ENCODE data around the gene SH3TC1. TPM values are rescaled to one million over a fixed set of nuclear protein-coding genes. Genes with fewer than 3 reads are reported as not detected.

SH3TC1 gene
- total RNA-seq, 2 experiments from 2014 or later, result 16.2 to 17.5 TPM

DNA sequence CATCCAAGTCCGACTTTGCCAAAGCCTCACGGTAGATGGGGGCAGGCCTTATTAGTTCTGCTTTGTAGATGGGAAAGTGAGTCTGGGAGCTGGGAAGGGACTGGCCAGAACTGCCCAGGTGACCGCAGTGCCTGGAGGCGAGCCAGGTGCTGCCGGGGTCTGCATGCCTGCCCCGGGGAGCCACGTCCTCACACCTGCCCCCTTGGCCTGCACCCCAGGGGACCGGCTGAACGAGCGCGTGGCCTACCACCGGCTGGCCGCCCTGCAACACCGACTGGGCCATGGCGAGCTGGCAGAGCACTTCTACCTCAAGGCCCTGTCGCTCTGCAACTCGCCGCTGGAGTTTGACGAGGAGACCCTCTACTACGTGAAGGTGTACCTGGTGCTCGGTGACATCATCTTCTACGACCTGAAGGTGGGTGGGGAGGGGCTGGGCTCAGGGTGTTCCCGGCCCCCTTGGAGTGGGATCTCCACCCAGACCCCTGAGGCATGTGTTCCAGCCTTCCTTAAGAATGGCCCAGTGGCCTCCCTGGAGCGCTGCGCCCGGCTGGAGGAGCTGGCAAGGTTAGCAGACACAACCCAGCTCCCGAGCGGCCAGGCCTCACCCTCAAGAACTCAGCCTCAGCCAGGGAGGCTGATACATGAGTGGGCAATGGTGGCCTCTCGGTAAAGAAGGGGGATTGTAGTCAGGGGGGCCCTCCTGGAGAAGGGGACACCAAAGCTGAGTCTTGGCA lies 38.3 kb downstream of the SH3TC1 start:
- H3K27me3 Mint-ChIP-seq, result no peaks in the 10 kb centered on the region
- POLR2A ChIA-PET, result interaction anchor here (0.5 kb wide), 1 partner anchor 16 kb away, joined by 3 read pairs; no protein-coding TSS in a partner anchor
- DNase-seq, result no peak
- intact Hi-C loops (cut with micrococcal nuclease), result no loop called here
- TF ChIP-seq, protein P1, sequence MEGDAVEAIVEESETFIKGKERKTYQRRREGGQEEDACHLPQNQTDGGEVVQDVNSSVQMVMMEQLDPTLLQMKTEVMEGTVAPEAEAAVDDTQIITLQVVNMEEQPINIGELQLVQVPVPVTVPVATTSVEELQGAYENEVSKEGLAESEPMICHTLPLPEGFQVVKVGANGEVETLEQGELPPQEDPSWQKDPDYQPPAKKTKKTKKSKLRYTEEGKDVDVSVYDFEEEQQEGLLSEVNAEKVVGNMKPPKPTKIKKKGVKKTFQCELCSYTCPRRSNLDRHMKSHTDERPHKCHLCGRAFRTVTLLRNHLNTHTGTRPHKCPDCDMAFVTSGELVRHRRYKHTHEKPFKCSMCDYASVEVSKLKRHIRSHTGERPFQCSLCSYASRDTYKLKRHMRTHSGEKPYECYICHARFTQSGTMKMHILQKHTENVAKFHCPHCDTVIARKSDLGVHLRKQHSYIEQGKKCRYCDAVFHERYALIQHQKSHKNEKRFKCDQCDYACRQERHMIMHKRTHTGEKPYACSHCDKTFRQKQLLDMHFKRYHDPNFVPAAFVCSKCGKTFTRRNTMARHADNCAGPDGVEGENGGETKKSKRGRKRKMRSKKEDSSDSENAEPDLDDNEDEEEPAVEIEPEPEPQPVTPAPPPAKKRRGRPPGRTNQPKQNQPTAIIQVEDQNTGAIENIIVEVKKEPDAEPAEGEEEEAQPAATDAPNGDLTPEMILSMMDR (IDR thresholded peaks at IDR 0.05), result no peak
- no peak for ATAC-seq
- peaks cover 4% of the 10 kb centered on the region for H3K36me3 Mint-ChIP-seq (ENCODE audit: low read depth)
- H3K4me3 Mint-ChIP-seq, result no peak overlapping the region
- H3K27ac Mint-ChIP-seq, result no peak overlapping the region
- CTCF ChIA-PET, result interaction anchor here (1.9 kb wide), 1 partner anchor 60 kb away, joined by 5 read pairs; no protein-coding TSS in a partner anchor
- peaks cover 9% of the 10 kb centered on the region for H3K4me1 Mint-ChIP-seq (ENCODE audit: low read depth)
- H3K9me3 Mint-ChIP-seq, result no peaks in the 10 kb centered on the region

DNA sequence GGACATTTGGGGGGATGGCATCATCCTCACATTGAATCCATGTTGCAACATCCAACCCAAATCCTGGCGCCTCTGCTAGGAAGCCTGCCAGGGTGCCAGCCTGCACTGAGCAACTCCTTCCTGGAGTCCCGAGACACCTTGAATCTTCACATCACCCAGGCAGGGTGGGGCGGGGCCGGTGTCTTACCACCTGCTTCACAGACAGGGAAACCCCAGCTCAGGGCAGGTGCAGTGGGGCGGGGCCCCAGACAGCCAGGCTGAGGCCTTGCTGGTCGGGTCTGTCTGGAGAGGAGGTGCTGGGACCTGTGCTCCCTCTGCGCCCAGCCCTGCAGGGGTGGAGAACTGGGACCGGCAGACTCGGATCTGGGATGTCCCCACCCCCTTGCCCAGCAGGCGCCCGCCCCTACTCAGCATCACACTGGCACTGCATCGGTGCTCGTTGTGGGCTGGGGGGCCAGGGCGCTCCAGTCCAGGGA lies 39.0 kb downstream of the SH3TC1 start:
- Mint-ChIP-seq H3K4me3 (no peak overlapping the region), H3K27me3 (no peaks in the 10 kb centered on the region), H3K4me1 (ENCODE audit: low read depth) (peaks cover 9% of the 10 kb centered on the region), H3K9me3 (no peaks in the 10 kb centered on the region), H3K36me3 (ENCODE audit: low read depth) (peaks cover 2% of the 10 kb centered on the region), H3K27ac (no peak overlapping the region)
- ATAC-seq (no peak), DNase-seq (peak; percentile 33)
- TF ChIP-seq, protein P1 (IDR thresholded peaks at IDR 0.05), result no peak
- CTCF ChIA-PET, result interaction anchor here (1.9 kb wide), 1 partner anchor 61 kb away, joined by 5 read pairs; no protein-coding TSS in a partner anchor
- POLR2A ChIA-PET, result interaction anchor here (0.5 kb wide), 1 partner anchor 17 kb away, joined by 3 read pairs; no protein-coding TSS in a partner anchor
- intact Hi-C loops (cut with micrococcal nuclease), result no loop called here

GRCh38 chr4:8238515-8239053 lies 39.5 kb downstream of the SH3TC1 start:
- Mint-ChIP-seq H3K9me3 (no peaks in the 10 kb centered on the region), H3K4me1 (ENCODE audit: low read depth) (peaks cover 9% of the 10 kb centered on the region), H3K27ac (no peak overlapping the region), H3K36me3 (ENCODE audit: low read depth) (peaks cover 2% of the 10 kb centered on the region), H3K4me3 (no peak overlapping the region), H3K27me3 (no peaks in the 10 kb centered on the region)
- no peak for ATAC-seq
- DNase-seq, result no peak
- TF ChIP-seq, protein P1 (IDR thresholded peaks at IDR 0.05), result no peak
- CTCF ChIA-PET, result interaction anchor here (1.9 kb wide), 1 partner anchor 62 kb away, joined by 5 read pairs; no protein-coding TSS in a partner anchor
- POLR2A ChIA-PET, result no interaction called here
- intact Hi-C loops (cut with micrococcal nuclease), result no loop called here

GRCh38 chr4:8239226-8239625 lies 40.1 kb downstream of the SH3TC1 start:
- TF ChIP-seq, protein P1 (IDR thresholded peaks at IDR 0.05), result no peak
- H3K9me3 Mint-ChIP-seq, result no peaks in the 10 kb centered on the region
- POLR2A ChIA-PET, result no interaction called here
- H3K27me3 Mint-ChIP-seq, result no peaks in the 10 kb centered on the region
- H3K27ac Mint-ChIP-seq, result no peak overlapping the region
- no peak overlapping the region for H3K4me3 Mint-ChIP-seq
- CTCF ChIA-PET, result interaction anchor here (1.9 kb wide), 1 partner anchor 62 kb away, joined by 5 read pairs; no protein-coding TSS in a partner anchor
- DNase-seq (no peak), ATAC-seq (no peak)
- peaks cover 9% of the 10 kb centered on the region for H3K4me1 Mint-ChIP-seq (ENCODE audit: low read depth)
- intact Hi-C loops (cut with micrococcal nuclease), result no loop called here
- peaks cover 2% of the 10 kb centered on the region for H3K36me3 Mint-ChIP-seq (ENCODE audit: low read depth)

DNA sequence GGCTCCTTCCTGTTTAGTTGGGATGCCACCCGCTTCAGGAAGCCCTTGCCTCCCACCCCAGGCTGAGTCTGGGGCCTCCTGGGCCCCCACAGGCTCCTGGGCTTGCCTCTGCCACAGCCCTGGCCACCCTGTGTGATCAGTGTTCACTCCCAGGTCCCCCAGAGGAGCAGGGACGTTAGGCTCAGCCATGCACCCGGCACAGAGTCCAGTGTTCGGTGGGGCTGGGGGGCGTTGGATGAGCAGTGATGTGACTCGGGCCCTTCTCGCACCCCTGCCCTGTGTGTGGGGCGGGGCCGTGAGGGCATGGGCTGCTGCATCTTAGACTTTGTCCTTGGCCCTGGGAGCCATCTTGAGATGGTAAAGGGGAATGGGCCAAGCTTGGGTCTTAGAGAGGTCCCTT lies 40.6 kb downstream of the SH3TC1 start:
- no peak overlapping the region for H3K27ac Mint-ChIP-seq
- ATAC-seq (no peak), DNase-seq (no peak)
- intact Hi-C loops (cut with micrococcal nuclease), result loop anchor here (5.0 kb wide), 1 partner anchor 163 kb away; no protein-coding TSS in a partner anchor
- TF ChIP-seq, protein P1 (IDR thresholded peaks at IDR 0.05), result no peak
- ChIA-PET CTCF (no interaction called here), POLR2A (no interaction called here)
- peaks cover 7% of the 10 kb centered on the region for H3K4me1 Mint-ChIP-seq (ENCODE audit: low read depth)
- H3K27me3 Mint-ChIP-seq, result no peaks in the 10 kb centered on the region
- no peaks in the 10 kb centered on the region for H3K9me3 Mint-ChIP-seq
- no peak overlapping the region for H3K4me3 Mint-ChIP-seq
- H3K36me3 Mint-ChIP-seq (ENCODE audit: low read depth), result peaks cover 2% of the 10 kb centered on the region
